ENCODE data around the gene IGSF8. TPM values are rescaled to one million over a fixed set of nuclear protein-coding genes. Genes with fewer than 3 reads are reported as not detected.

The IGSF8 gene
- total and polyA plus RNA-seq, 5 donors from 2014 or later: 33.9 to 45.5 (median 41.3) TPM

GRCh38 chr1:160136926-160137200, 38.4 kb upstream of the IGSF8 start:
- Histone ChIP-seq H3K27me3 (ENCODE audit: control insufficient read depth, insufficient read depth, low read length) (peaks cover 3% of the 10 kb centered on the region), H3K9me3 (ENCODE audit: control insufficient read depth in 2 of 2, low read length in 2 of 2) (no peaks in the 10 kb centered on the region), H3K27ac (ENCODE audit: insufficient read depth, low read length, poor library complexity, severe bottlenecking) (no peak overlapping the region), H3K36me3 (ENCODE audit: control insufficient read depth, insufficient read depth, low read length) (no peaks in the 10 kb centered on the region), H3K4me1 (ENCODE audit: control insufficient read depth, insufficient read depth, low read length, poor library complexity, severe bottlenecking) (no peaks in the 10 kb centered on the region), H3K4me3 (ENCODE audit: low read depth, low read length) (no peak overlapping the region)
- Mint-ChIP-seq H3K27me3 (peaks cover 10% of the 10 kb centered on the region), H3K27ac (no peak overlapping the region), H3K4me1 (no peaks in the 10 kb centered on the region), H3K4me3 (no peak overlapping the region), H3K36me3 (no peaks in the 10 kb centered on the region), H3K9me3 (peaks cover 0 to 1% (median 0%) of the 10 kb centered on the region in 7 donors)
- ATAC-seq (ENCODE audit: low read depth in 2 of 2): no peak
- no peak for DNase-seq

DNA sequence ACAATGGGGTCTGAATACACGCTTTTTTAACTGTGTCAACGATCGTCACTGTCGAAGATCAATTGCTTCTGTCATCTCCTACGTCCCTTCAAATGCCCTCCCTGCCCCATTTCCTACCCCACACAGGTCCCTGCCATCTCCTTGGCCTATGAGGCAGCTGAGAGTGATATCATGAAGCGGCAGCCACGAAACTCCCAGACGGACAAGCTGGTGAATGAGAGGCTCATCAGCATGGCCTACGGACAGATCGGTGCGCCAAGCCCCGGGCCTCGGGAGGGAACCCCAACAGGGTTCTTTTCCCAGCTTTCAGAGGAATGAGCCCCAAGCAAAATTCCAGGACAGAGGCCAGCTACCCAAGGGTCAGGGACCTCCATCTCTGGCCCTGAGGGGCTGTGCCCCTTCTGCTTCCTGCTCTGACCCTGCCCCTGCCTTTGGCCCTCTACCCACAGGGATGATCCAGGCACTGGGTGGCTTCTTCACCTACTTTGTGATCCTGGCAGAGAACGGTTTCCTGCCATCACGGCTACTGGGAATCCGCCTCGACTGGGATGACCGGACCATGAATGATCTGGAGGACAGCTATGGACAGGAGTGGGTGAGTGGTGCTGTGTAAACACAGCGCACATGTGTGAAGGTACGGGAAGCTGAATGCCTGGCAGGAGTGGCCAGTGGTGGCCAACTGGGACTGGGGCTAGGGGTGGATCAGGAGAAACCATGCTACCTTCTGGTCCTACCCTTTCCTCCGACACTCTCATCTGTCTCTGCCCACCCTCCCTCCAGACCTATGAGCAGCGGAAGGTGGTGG, 37.9 kb upstream of the IGSF8 start:
- H3K36me3 Mint-ChIP-seq: no peaks in the 10 kb centered on the region
- peaks cover 9% of the 10 kb centered on the region for H3K27me3 Mint-ChIP-seq
- DNase-seq (no peak), ATAC-seq (ENCODE audit: low read depth in 2 of 2) (no peak)
- no peaks in the 10 kb centered on the region for H3K4me1 Mint-ChIP-seq
- H3K4me3 Mint-ChIP-seq: no peak overlapping the region
- no peaks in the 10 kb centered on the region for H3K4me1 ChIP-seq (ENCODE audit: control insufficient read depth, insufficient read depth, low read length, poor library complexity, severe bottlenecking)
- no peak overlapping the region for H3K27ac Mint-ChIP-seq
- H3K27ac ChIP-seq (ENCODE audit: insufficient read depth, low read length, poor library complexity, severe bottlenecking): no peak overlapping the region
- peaks cover 0 to 1% (median 0%) of the 10 kb centered on the region in 7 donors for H3K9me3 Mint-ChIP-seq
- H3K4me3 ChIP-seq (ENCODE audit: low read depth, low read length): no peak overlapping the region
- H3K9me3 ChIP-seq (ENCODE audit: control insufficient read depth in 2 of 2, low read length in 2 of 2): no peaks in the 10 kb centered on the region
- no peaks in the 10 kb centered on the region for H3K36me3 ChIP-seq (ENCODE audit: control insufficient read depth, insufficient read depth, low read length)
- H3K27me3 ChIP-seq (ENCODE audit: control insufficient read depth, insufficient read depth, low read length): peaks cover 2% of the 10 kb centered on the region

DNA sequence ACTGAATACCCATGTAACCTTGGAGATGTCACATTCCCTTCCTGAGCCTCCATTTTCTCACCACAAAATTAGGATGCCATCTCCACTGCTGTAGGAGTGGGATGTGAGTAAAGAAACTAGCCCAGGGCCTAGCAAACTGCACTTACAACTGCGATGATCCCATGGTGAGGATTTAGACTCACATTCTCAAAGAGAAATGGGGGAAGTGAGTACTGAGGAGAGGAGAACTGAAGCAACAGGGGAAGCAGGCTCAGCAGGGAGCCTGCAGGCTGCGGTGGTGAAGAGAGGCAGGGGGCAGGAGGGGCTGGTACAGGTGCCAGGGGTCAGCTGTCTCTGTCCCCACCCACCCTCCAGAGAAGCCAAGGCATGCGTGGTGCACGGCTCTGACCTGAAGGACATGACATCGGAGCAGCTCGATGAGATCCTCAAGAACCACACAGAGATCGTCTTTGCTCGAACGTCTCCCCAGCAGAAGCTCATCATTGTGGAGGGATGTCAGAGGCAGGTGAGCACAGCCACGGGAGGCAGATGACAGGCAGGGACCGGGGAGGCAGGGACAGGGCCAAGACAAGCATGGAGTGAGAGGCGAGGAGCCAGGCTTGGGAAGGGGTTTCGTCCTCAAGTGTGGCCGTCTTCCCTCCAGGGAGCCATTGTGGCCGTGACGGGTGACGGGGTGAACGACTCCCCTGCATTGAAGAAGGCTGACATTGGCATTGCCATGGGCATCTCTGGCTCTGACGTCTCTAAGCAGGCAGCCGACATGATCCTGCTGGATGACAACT, 36.6 kb upstream of the IGSF8 start:
- H3K27ac Mint-ChIP-seq: no peak overlapping the region
- no peak overlapping the region for H3K27ac ChIP-seq (ENCODE audit: insufficient read depth, low read length, poor library complexity, severe bottlenecking)
- DNase-seq: no peak
- peaks cover 4% of the 10 kb centered on the region for H3K27me3 ChIP-seq (ENCODE audit: control insufficient read depth, insufficient read depth, low read length)
- no peaks in the 10 kb centered on the region for H3K9me3 ChIP-seq (ENCODE audit: control insufficient read depth in 2 of 2, low read length in 2 of 2)
- peaks cover 0 to 1% (median 0%) of the 10 kb centered on the region in 7 donors for H3K9me3 Mint-ChIP-seq
- H3K4me1 Mint-ChIP-seq: no peaks in the 10 kb centered on the region
- H3K4me1 ChIP-seq (ENCODE audit: control insufficient read depth, insufficient read depth, low read length, poor library complexity, severe bottlenecking): no peaks in the 10 kb centered on the region
- no peak for ATAC-seq (ENCODE audit: low read depth in 2 of 2)
- no peak overlapping the region for H3K4me3 ChIP-seq (ENCODE audit: low read depth, low read length)
- H3K36me3 Mint-ChIP-seq: no peaks in the 10 kb centered on the region
- H3K4me3 Mint-ChIP-seq: no peak overlapping the region
- H3K36me3 ChIP-seq (ENCODE audit: control insufficient read depth, insufficient read depth, low read length): no peaks in the 10 kb centered on the region
- peaks cover 5% of the 10 kb centered on the region for H3K27me3 Mint-ChIP-seq

- Mint-ChIP-seq H3K4me1 (no peaks in the 10 kb centered on the region), H3K36me3 (no peaks in the 10 kb centered on the region), H3K27me3 (no peaks in the 10 kb centered on the region), H3K4me3 (no peak overlapping the region), H3K9me3 (no peaks in the 10 kb centered on the region), H3K27ac (no peak overlapping the region)
- ATAC-seq (ENCODE audit: low read depth in 2 of 2) (no peak), DNase-seq (no peak)
- H3K27ac ChIP-seq (ENCODE audit: insufficient read depth, low read length, poor library complexity, severe bottlenecking): no peak overlapping the region
- no peaks in the 10 kb centered on the region for H3K36me3 ChIP-seq (ENCODE audit: control insufficient read depth, insufficient read depth, low read length)
- H3K4me3 ChIP-seq (ENCODE audit: low read depth, low read length): no peak overlapping the region
- H3K9me3 ChIP-seq (ENCODE audit: control insufficient read depth in 2 of 2, low read length in 2 of 2): no peaks in the 10 kb centered on the region
- peaks cover 4% of the 10 kb centered on the region for H3K27me3 ChIP-seq (ENCODE audit: control insufficient read depth, insufficient read depth, low read length)
- H3K4me1 ChIP-seq (ENCODE audit: control insufficient read depth, insufficient read depth, low read length, poor library complexity, severe bottlenecking): no peaks in the 10 kb centered on the region
Measured at GRCh38 chr1:160133990-160134770, 35.8 kb upstream of the IGSF8 start.

- no peaks in the 10 kb centered on the region for H3K4me1 ChIP-seq (ENCODE audit: control insufficient read depth, insufficient read depth, low read length, poor library complexity, severe bottlenecking)
- H3K4me3 Mint-ChIP-seq: peak overlapping the region in 1 of 4 donors; percentile 1
- H3K4me3 ChIP-seq (ENCODE audit: low read depth, low read length): no peak overlapping the region
- no peak for DNase-seq
- no peak overlapping the region for H3K27ac ChIP-seq (ENCODE audit: insufficient read depth, low read length, poor library complexity, severe bottlenecking)
- H3K27me3 ChIP-seq (ENCODE audit: control insufficient read depth, insufficient read depth, low read length): peaks cover 4% of the 10 kb centered on the region
- H3K36me3 Mint-ChIP-seq: no peaks in the 10 kb centered on the region
- H3K27me3 Mint-ChIP-seq: no peaks in the 10 kb centered on the region
- no peaks in the 10 kb centered on the region for H3K9me3 Mint-ChIP-seq
- H3K36me3 ChIP-seq (ENCODE audit: control insufficient read depth, insufficient read depth, low read length): no peaks in the 10 kb centered on the region
- no peaks in the 10 kb centered on the region for H3K9me3 ChIP-seq (ENCODE audit: control insufficient read depth in 2 of 2, low read length in 2 of 2)
- no peak for ATAC-seq (ENCODE audit: low read depth in 2 of 2)
- H3K27ac Mint-ChIP-seq: peak overlapping the region in 1 of 3 donors; percentile 33
- H3K4me1 Mint-ChIP-seq: no peaks in the 10 kb centered on the region
Measured at GRCh38 chr1:160131803-160132565, 33.6 kb upstream of the IGSF8 start.

DNA sequence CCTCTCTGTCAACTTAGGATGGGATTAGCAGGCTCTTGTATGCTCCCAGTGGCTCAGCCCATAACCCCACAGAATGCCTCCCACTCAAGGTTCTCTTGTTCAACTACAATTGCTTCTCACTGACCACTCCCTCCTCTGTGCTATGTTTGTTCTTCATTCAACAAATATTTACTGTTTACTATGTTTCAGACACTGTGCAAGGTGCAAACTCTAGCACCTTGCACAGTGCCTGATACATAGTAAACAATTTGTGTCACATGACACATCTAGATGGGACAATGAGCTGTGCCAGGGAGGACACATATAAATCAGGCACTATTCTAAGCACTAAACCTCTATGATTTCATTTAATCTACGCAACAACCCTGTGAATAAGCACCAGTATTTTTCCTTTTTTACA, 32.5 kb upstream of the IGSF8 start:
- ATAC-seq (ENCODE audit: low read depth in 2 of 2): no peak
- H3K36me3 Mint-ChIP-seq: no peaks in the 10 kb centered on the region
- Histone ChIP-seq H3K27me3 (ENCODE audit: control insufficient read depth, insufficient read depth, low read length) (peaks cover 4% of the 10 kb centered on the region), H3K27ac (ENCODE audit: insufficient read depth, low read length, poor library complexity, severe bottlenecking) (no peak overlapping the region), H3K4me1 (ENCODE audit: control insufficient read depth, insufficient read depth, low read length, poor library complexity, severe bottlenecking) (no peaks in the 10 kb centered on the region), H3K4me3 (ENCODE audit: low read depth, low read length) (no peak overlapping the region), H3K36me3 (ENCODE audit: control insufficient read depth, insufficient read depth, low read length) (no peaks in the 10 kb centered on the region), H3K9me3 (ENCODE audit: control insufficient read depth in 2 of 2, low read length in 2 of 2) (no peaks in the 10 kb centered on the region)
- H3K9me3 Mint-ChIP-seq: no peaks in the 10 kb centered on the region
- no peaks in the 10 kb centered on the region for H3K27me3 Mint-ChIP-seq
- H3K4me3 Mint-ChIP-seq: no peak overlapping the region
- H3K4me1 Mint-ChIP-seq: no peaks in the 10 kb centered on the region
- no peak overlapping the region for H3K27ac Mint-ChIP-seq
- no peak for DNase-seq

DNA sequence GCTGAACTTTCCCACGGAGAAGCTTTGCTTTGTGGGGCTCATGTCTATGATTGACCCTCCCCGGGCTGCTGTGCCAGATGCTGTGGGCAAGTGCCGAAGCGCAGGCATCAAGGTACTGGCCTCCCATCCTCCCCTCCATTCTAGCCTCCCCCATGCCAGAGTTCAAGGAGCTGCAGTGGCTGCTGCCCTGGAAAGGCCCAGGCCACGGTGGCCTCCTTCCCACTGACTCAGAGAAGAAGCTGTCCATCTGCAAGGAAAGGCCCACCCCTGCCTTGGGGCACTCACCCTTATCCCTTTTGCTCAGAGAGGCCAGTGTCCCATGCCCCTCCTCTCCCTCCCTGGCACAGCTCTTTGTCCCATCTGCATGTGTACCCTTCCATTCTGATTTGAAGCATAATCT, 32.1 kb upstream of the IGSF8 start:
- H3K27me3 Mint-ChIP-seq: no peaks in the 10 kb centered on the region
- H3K36me3 Mint-ChIP-seq: no peaks in the 10 kb centered on the region
- no peak overlapping the region for H3K4me3 Mint-ChIP-seq
- Histone ChIP-seq H3K27me3 (ENCODE audit: control insufficient read depth, insufficient read depth, low read length) (peaks cover 4% of the 10 kb centered on the region), H3K36me3 (ENCODE audit: control insufficient read depth, insufficient read depth, low read length) (no peaks in the 10 kb centered on the region), H3K27ac (ENCODE audit: insufficient read depth, low read length, poor library complexity, severe bottlenecking) (no peak overlapping the region), H3K9me3 (ENCODE audit: control insufficient read depth in 2 of 2, low read length in 2 of 2) (no peaks in the 10 kb centered on the region), H3K4me3 (ENCODE audit: low read depth, low read length) (no peak overlapping the region), H3K4me1 (ENCODE audit: control insufficient read depth, insufficient read depth, low read length, poor library complexity, severe bottlenecking) (no peaks in the 10 kb centered on the region)
- ATAC-seq (ENCODE audit: low read depth in 2 of 2) (no peak), DNase-seq (no peak)
- H3K27ac Mint-ChIP-seq: no peak overlapping the region
- no peaks in the 10 kb centered on the region for H3K4me1 Mint-ChIP-seq
- no peaks in the 10 kb centered on the region for H3K9me3 Mint-ChIP-seq

All from CD4-positive, CD25-positive, alpha-beta regulatory T cell (primary cell).